PC-9 (cell line): ENCODE data around the gene NCK2. TPM values are rescaled to one million over a fixed set of nuclear protein-coding genes. Genes with fewer than 3 reads are reported as not detected.
A peak's percentile ranks its signal among the peaks of the same experiment; 100 is the strongest.

ENCODE experiments used
- Bru-seq: library from RNA; stranded (reverse); fragments of 400-500 nt; gene quantifications from one replicate; lab custom pipeline; 2021; lab: Mats Ljungman, UMichigan
- BruChase-seq, 2 experiments: library from RNA; stranded (reverse); fragments of 400-500 nt; gene quantifications; one replicate each; lab custom pipeline; 2021; lab: Mats Ljungman, UMichigan
- BruUV-seq: library from RNA; stranded (reverse); fragments of 400-500 nt; replicated peaks from 2 replicates; lab custom pipeline; 2021; lab: Mats Ljungman, UMichigan
- CTCF ChIA-PET: fragments of 300-600 bp; sonication (Branson Sonifier 250); formaldehyde crosslinking; loops from one replicate; lab custom pipeline; 2022; ENCODE audit warnings: antibody characterized with exemption; lab: Charles Lee
- POLR2A ChIA-PET: fragments of 300-600 bp; sonication (Branson Sonifier 250); formaldehyde crosslinking; loops from one replicate; lab custom pipeline; 2022; ENCODE audit warnings: antibody characterized with exemption; ENCODE audit not compliant: unreplicated experiment; lab: Charles Lee
- DNase-seq, 2 experiments: peaks; one replicate each; pipeline versions ENCODE4 v3.0.0 to v3.0.0-alpha.2; 2015 to 2022; ENCODE audit warnings: mixed read lengths in 1 of 2
- H2AFZ ChIP-seq: fragments of 200-600 bp; sonication (generic); 2 replicates; pipeline ENCODE4 v1.8.1; 2017; ENCODE audit warnings: antibody characterized with exemption
- H3F3A ChIP-seq: fragments of 200-600 bp; sonication (generic); 2 replicates; pipeline ENCODE4 v1.8.1; 2017; ENCODE audit warnings: antibody characterized with exemption, mild to moderate bottlenecking, low read depth; ENCODE audit not compliant: insufficient read depth
- H3K27ac ChIP-seq: fragments of 200-600 bp; sonication (generic); 2 replicates; pipeline ENCODE4 v1.6.1; 2016; ENCODE audit warnings: mixed run types
- H3K27me3 ChIP-seq: fragments of 200-600 bp; sonication (generic); 2 replicates; pipeline ENCODE4 v1.6.1; 2016; ENCODE audit warnings: low read depth, mixed run types; ENCODE audit not compliant: insufficient read depth
- H3K36me3 ChIP-seq: fragments of 200-600 bp; sonication (generic); 2 replicates; pipeline ENCODE4 v1.6.1; 2016; ENCODE audit warnings: low read depth, mixed run types
- H3K4me1 ChIP-seq: fragments of 200-600 bp; sonication (generic); replicated peaks from 2 replicates; pipeline ENCODE4 v1.6.1; 2016; ENCODE audit warnings: mixed run types; ENCODE audit not compliant: insufficient read depth
- H3K4me2 ChIP-seq: fragments of 200-600 bp; sonication (generic); 2 replicates; pipeline ENCODE4 v1.6.1; 2017; ENCODE audit warnings: mixed run types
- H3K4me3 ChIP-seq: fragments of 200-600 bp; sonication (generic); 2 replicates; pipeline ENCODE4 v1.6.1; 2016; ENCODE audit warnings: mixed run types
- H3K79me2 ChIP-seq: fragments of 200-600 bp; sonication (generic); 2 replicates; pipeline ENCODE4 v1.6.1; 2017; ENCODE audit warnings: low read depth, mixed run types
- H3K9me2 ChIP-seq: fragments of 200-600 bp; sonication (generic); 2 replicates; pipeline ENCODE4 v1.8.1; 2017; ENCODE audit warnings: mild to moderate bottlenecking; ENCODE audit not compliant: insufficient read depth
- H3K9me3 ChIP-seq: fragments of 200-600 bp; sonication (generic); 2 replicates; pipeline ENCODE4 v1.8.1; 2016; ENCODE audit warnings: low read depth; ENCODE audit not compliant: insufficient read depth
- H4K20me1 ChIP-seq: fragments of 200-600 bp; sonication (generic); 2 replicates; pipeline ENCODE4 v1.8.1; 2017; ENCODE audit not compliant: insufficient read depth
- CTCF ChIP-seq: fragments of 200-600 bp; sonication (generic); conservative IDR thresholded peaks from 2 replicates; pipeline ENCODE4 v1.6.1; 2017; ENCODE audit warnings: mixed run types, antibody characterized with exemption, mild to moderate bottlenecking, moderate library complexity
- EZH2 ChIP-seq: fragments of 200-600 bp; sonication (generic); IDR thresholded peaks from 2 replicates; pipeline ENCODE4 v1.8.0; 2017; ENCODE audit warnings: antibody characterized with exemption, low read depth
- intact Hi-C: fragments of 100-400 bp; cut with micrococcal nuclease; formaldehyde crosslinking; loops from one replicate; pipeline ENCODE4 v1.10.0; 2022; ENCODE audit not compliant: unreplicated experiment
- long read RNA-seq: library from polyadenylated mRNA; stranded (forward); transcript quantifications from one replicate; pipeline ENCODE4 v2.0.0, GENCODE V29; 2022
- total RNA-seq: library from RNA; stranded (reverse); gene quantifications from 2 replicates; pipeline ENCODE4 v1.2.3, GENCODE V29; 2021

NCK2 gene
- total RNA-seq = 26.0 and 30.8 TPM in 2 replicates
- Bru-seq, nascent RNA = percentile 69 among the genes with signal in this experiment
- BruChase-seq, experiment 1, labeled RNA remaining after a 2-hour chase = percentile 52 among the genes with signal in this experiment
- percentile 51 among the genes with signal in this experiment for BruChase-seq, experiment 2, labeled RNA remaining after a 6-hour chase
- long read RNA-seq, transcript NCK2-205 (4 exons, 1,795 nt) = minor isoform, 11 of 65 reads
- long read RNA-seq, transcript NCK2-201 (5 exons, 2,683 nt) = major isoform, 44 of 65 reads
- long read RNA-seq, partial matches to known transcripts = 3 of 65 reads
- long read RNA-seq, other reads (novel, unspliced or antisense) = 7 of 65 reads

DNA sequence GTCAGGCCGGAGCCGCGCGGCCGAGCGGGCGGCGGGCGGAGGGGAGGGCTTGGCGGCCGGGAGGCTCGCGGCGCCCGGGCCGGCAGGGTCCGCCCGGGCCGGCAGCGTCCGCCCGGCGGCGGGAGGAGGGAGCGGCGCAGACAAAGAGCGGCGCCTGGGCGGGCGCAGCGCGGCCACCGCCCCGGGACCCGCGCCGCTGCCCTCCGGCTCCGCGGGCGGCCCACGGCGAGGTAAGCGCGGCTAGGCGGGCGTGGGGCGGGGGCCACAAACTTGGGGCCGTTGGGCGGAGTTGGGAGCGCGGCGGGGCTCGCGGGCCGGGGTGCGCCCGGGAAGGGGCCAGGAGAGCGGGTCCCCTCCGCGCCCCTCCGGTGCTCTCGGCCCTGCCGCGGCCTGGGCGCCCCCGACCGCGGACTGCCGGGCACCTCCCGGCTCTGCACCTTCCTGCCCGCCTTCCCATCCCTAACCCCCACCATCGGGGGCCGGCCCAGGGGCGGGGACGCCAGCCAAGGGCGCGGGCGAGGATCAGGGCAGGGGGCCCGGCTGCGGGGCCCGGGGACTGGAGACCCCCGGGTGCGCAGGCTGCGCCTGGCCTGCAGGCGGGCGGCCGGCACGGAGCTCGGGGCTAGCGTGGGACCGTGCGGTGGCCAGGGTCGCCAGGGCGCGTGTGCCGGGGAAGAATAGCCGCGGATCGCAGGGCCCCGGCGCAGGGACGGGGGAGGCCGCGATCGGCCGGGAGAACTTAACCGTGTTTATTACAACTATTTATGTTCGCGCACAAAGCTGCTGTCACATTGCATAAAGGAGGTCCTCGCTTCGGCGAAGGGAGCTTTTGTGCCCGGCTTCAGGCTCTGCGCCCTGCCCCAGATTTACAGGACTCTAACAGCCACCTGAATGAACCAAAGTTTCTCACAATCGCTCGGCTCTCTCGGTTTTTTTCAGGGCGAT, at the start of gene NCK2:
Gene NCK2, plus strand, starts transcription at position 4 of the 945 bp plus-strand sequence. CDS start 110,152 bp downstream, outside the sequence.
- H3K4me3 ChIP-seq = peak within 1 kb of the TSS; percentile 72
- BruUV-seq = no TSS peak
- H3K36me3 ChIP-seq = no peaks in the 10 kb centered on the region
- H3K27me3 ChIP-seq = peaks cover 5% of the 10 kb centered on the region; the same call in 1 of the 2 replicates
- peaks cover 16% of the 10 kb centered on the region for H3K4me1 ChIP-seq
- H3K9me2 ChIP-seq = no peaks in the 10 kb centered on the region
- peaks cover 28% of the 10 kb centered on the region; the same call in 1 of the 2 replicates for H3K79me2 ChIP-seq
- peak within 1 kb of the TSS; percentile 98 for H3K4me2 ChIP-seq
- CTCF ChIA-PET = no interaction called here
- peak in 1 of 2 experiments; percentile 34 for DNase-seq
- intact Hi-C loops = loop anchor here (10.0 kb wide), 1 partner anchor 110 kb away; no protein-coding TSS in a partner anchor
- TF ChIP-seq CTCF (no peak), EZH2 (no peak)
- no peaks in the 10 kb centered on the region for H3K9me3 ChIP-seq
- POLR2A ChIA-PET = no interaction called here
- H4K20me1 ChIP-seq = 0 out of 2 replicates have a peak, but pooled peaks cover 9% of the 10 kb centered on the region
- peaks cover 10% of the 10 kb centered on the region for H3F3A ChIP-seq
- H2AFZ ChIP-seq = peak within 1 kb of the TSS; percentile 87
- H3K27ac ChIP-seq = no peak within 1 kb of the TSS

DNA sequence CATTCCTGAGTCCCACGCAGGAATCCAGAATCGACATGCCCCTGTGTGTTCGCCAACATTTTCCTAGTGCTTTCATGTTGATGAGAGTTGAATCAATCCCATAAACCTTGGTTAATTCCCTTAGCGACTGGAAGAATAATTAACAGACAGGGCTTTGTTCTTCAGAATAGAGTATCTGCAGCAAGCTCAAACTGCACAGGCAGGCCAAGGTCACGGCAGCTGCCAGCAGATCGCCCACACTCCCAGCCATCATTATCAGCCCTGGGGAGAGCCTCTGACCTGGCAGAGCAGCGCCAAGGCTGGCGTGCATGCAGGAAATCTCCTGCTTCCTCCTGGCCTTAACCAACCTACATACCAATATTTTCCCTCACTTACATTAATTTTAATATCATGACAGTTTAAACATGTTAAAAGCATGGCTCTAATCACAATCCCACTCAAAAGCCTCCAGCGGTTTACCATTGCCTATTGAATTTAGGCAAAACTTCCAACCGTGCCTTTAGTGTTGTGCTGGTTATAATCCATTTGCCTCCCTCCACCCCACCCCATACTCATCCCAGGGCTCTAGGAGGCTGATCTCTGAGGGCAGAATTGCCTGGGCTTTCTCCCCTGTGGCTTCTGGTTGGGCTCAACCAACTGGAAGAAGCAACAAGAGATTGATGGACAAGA, 46.8 kb upstream of the NCK2 start:
- intact Hi-C loops = no loop called here
- H3K4me1 ChIP-seq = no peaks in the 10 kb centered on the region
- H3K79me2 ChIP-seq = no peaks in the 10 kb centered on the region
- no peaks in the 10 kb centered on the region for H4K20me1 ChIP-seq
- no peak overlapping the region for H2AFZ ChIP-seq
- H3K9me2 ChIP-seq = no peaks in the 10 kb centered on the region
- H3K9me3 ChIP-seq = no peaks in the 10 kb centered on the region; the same call in 1 of the 2 replicates
- H3K27ac ChIP-seq = no peak overlapping the region
- H3K4me3 ChIP-seq = no peak overlapping the region
- no peak for DNase-seq
- POLR2A ChIA-PET = no interaction called here
- H3K36me3 ChIP-seq = no peaks in the 10 kb centered on the region
- CTCF ChIA-PET = no interaction called here
- no TSS peak for BruUV-seq
- H3F3A ChIP-seq = no peaks in the 10 kb centered on the region
- peaks cover 84% of the 10 kb centered on the region for H3K27me3 ChIP-seq
- TF ChIP-seq EZH2 (no peak), CTCF (no peak)
- no peak overlapping the region for H3K4me2 ChIP-seq

GRCh38 chr2:105698820-105699219, 45.9 kb upstream of the NCK2 start:
- ChIA-PET CTCF (no interaction called here), POLR2A (no interaction called here)
- no peaks in the 10 kb centered on the region for H3K4me1 ChIP-seq
- no peak for TF ChIP-seq CTCF
- H3K79me2 ChIP-seq = no peaks in the 10 kb centered on the region
- H3K4me2 ChIP-seq = no peak overlapping the region
- H4K20me1 ChIP-seq = no peaks in the 10 kb centered on the region
- H3K36me3 ChIP-seq = no peaks in the 10 kb centered on the region
- H3F3A ChIP-seq = no peaks in the 10 kb centered on the region
- H3K27me3 ChIP-seq = peaks cover 85% of the 10 kb centered on the region
- no TSS peak for BruUV-seq
- no peak for DNase-seq
- H3K9me3 ChIP-seq = no peaks in the 10 kb centered on the region; the same call in 1 of the 2 replicates
- no peak overlapping the region for H2AFZ ChIP-seq
- H3K9me2 ChIP-seq = no peaks in the 10 kb centered on the region
- H3K4me3 ChIP-seq = no peak overlapping the region
- no peak overlapping the region for H3K27ac ChIP-seq
- intact Hi-C loops = no loop called here
